ENCODE data around the gene RBM33. TPM values are rescaled to one million over a fixed set of nuclear protein-coding genes. Genes with fewer than 3 reads are reported as not detected.

The RBM33 gene
- total and polyA plus RNA-seq, 2 of the 8 experiments (the other 6 are each of a cell fraction or from before 2014, with no cell fraction given) = 16.5 to 64.6 TPM

DNA sequence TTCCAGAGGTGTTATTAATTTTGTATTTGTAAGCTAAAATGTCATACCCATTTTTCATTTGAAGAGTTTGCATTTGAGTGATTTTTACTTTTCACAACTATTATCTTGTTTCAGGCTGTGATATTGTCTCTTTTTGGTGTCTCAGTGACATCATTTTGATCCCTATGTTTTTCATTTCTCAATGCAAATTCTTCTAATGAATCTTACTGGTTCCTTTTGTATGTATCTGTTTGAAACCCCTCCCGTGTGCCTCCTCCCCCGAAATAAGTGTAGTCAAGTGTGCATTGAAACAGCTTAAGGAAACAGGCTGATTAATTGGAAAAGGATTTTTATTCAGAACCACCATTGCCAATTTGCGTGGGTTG lies 90.0 kb downstream of the RBM33 start (continued):
- TF ChIP-seq CBX5 (IDR thresholded peaks at IDR 0.05; ENCODE audit: low read depth, low read length) (no peak), NANOG (IDR thresholded peaks at IDR 0.05; ENCODE audit: insufficient read depth, low read depth, low read length, poor library complexity, severe bottlenecking) (no peak), SAP30 (IDR thresholded peaks at IDR 0.05; ENCODE audit: insufficient read depth, insufficient replicate concordance, low read length) (no peak), ZNF274 (IDR thresholded peaks at IDR 0.05; ENCODE audit: borderline replicate concordance, extremely low read depth, low read length) (no peak), SIN3A (conservative IDR thresholded peaks at IDR 0.05 in 1 of 2, IDR thresholded peaks at IDR 0.05 in 1 of 2; ENCODE audit: low read depth in 1 of 2, low read length in 2 of 2) (no peak)
